ENCODE data around the gene AQP5. TPM values are rescaled to one million over a fixed set of nuclear protein-coding genes. Genes with fewer than 3 reads are reported as not detected.

The AQP5 gene
- total and polyA plus RNA-seq, 2 donors (not counting 3 experiments of a cell fraction or from before 2014, with no cell fraction given) = 0.95 to 2.3 TPM

DNA sequence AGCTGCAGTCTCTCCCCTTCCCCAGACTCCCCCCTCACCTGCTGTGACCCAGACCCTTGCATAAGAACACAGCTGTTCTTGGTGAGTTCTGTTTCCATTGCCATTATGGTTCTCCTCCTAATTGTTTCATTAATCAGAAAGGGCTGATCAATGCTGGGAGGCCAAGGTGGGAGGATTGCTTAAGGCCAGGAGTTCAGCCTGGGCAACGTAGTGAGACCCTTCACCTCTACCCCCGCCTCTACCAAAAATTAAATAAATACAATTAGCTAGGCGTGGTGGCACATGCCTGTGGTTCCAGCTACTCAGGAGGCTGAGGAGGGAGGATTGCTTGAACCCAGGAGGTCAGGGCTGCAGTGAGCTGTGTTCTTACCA, 40.8 kb upstream of the AQP5 start:
- H2AFZ ChIP-seq (ENCODE audit: low read depth, low read length) = peak overlapping the region; percentile 65
- DNase-seq (ENCODE audit: low read depth, low spot score) (no peak), FAIRE-seq (peak; percentile 37)
- H3K9me1 ChIP-seq (replicated peaks; ENCODE audit: control insufficient read depth, extremely low read depth, insufficient read depth, low read length) = no peaks in the 10 kb centered on the region
- intact Hi-C loops (cut with micrococcal nuclease) (loop anchor here (1.0 kb wide), 2 partner anchors 24 to 53 kb away; no protein-coding TSS in a partner anchor), dilution Hi-C loops (cut with MboI; ENCODE audit: extremely low pct_ligation_motif_present, low sequenced_read_pairs) (no loop called here)
- no peaks in the 10 kb centered on the region for H4K20me1 ChIP-seq (replicated peaks; ENCODE audit: control insufficient read depth, extremely low read depth, insufficient read depth, low read length)
- H3K9me3 ChIP-seq (replicated peaks; ENCODE audit: control insufficient read depth, insufficient read depth, low read length) = no peaks in the 10 kb centered on the region
- ChIA-PET POLR2A (no interaction called here), CTCF (interaction anchor here (0.8 to 3.2 kb wide), 9 partner anchors 12 to 135 kb away, joined by 3 to 16 read pairs (median 4); no protein-coding TSS in a partner anchor)
- peaks cover 16% of the 10 kb centered on the region for H3K4me1 ChIP-seq (ENCODE audit: control insufficient read depth, extremely low read depth, insufficient read depth, low read length)
- no peak overlapping the region for H3K27ac ChIP-seq (ENCODE audit: insufficient read depth, low read depth, low read length)
- no peak overlapping the region for H3K9ac ChIP-seq (replicated peaks; ENCODE audit: extremely low read depth, insufficient read depth, low read length)
- no TSS peak for BruUV-seq (replicated peaks)
- H3K27me3 ChIP-seq (ENCODE audit: control insufficient read depth in 2 of 2, insufficient read depth in 2 of 2, low read length in 2 of 2) = no peaks in the 10 kb centered on the region
- no peak overlapping the region for H3K4me3 ChIP-seq (replicated peaks in 1 of 3; ENCODE audit: insufficient read depth in 1 of 3, low read depth in 1 of 3, low read length in 3 of 3)
- no peaks in the 10 kb centered on the region for H3K79me2 ChIP-seq (ENCODE audit: control insufficient read depth, insufficient read depth, low read length)
- peak overlapping the region; percentile 63 for H3K4me2 ChIP-seq (ENCODE audit: insufficient read depth, low read length)
- no peaks in the 10 kb centered on the region for H3K36me3 ChIP-seq (ENCODE audit: control insufficient read depth in 2 of 2, extremely low read depth in 1 of 2, insufficient read depth in 2 of 2, low read length in 2 of 2)
- TF ChIP-seq MYC (IDR thresholded peaks at IDR 0.05; ENCODE audit: low read depth, low read length) = no peak
- TF ChIP-seq EZH2 (IDR thresholded peaks at IDR 0.05; ENCODE audit: borderline replicate concordance, low read depth, low read length, severe bottlenecking) = no peak
- no peak for TF ChIP-seq JUN (IDR thresholded peaks at IDR 0.05; ENCODE audit: borderline replicate concordance, insufficient read depth, insufficient read length, low read depth)
- TF ChIP-seq POLR2AphosphoS5 (IDR thresholded peaks at IDR 0.05; ENCODE audit: insufficient read depth, low read depth, low read length) = no peak

DNA sequence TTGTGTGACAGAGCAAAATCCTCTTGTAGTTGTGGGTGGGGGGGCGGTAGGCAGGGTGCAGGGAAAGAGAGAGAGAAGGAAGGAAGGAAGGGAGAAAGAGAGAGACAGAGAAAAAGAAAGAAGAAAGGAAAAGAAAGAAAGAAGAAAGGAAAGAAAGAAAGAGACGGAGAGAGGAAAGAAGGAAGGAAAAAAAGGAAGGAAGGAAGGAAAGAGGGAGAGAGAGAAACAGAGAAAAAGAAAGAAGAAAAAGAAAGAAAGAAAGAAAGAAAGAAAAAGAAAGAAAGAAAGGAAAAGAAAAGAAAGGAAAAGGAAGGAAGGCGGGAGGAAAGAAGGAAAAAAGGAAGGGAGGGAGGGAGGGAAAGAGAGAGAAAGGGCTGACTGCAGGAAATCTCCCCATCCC, 40.4 kb upstream of the AQP5 start:
- no peaks in the 10 kb centered on the region for H3K9me1 ChIP-seq (replicated peaks; ENCODE audit: control insufficient read depth, extremely low read depth, insufficient read depth, low read length)
- dilution Hi-C loops (cut with MboI; ENCODE audit: extremely low pct_ligation_motif_present, low sequenced_read_pairs) (no loop called here), intact Hi-C loops (cut with micrococcal nuclease) (no loop called here)
- FAIRE-seq (no peak), DNase-seq (ENCODE audit: low read depth, low spot score) (no peak)
- CTCF ChIA-PET = interaction anchor here (0.8 to 3.2 kb wide), 6 partner anchors 12 to 54 kb away, joined by 3 to 16 read pairs (median 4); no protein-coding TSS in a partner anchor
- BruUV-seq (replicated peaks) = no TSS peak
- POLR2A ChIA-PET = no interaction called here
- H3K27ac ChIP-seq (ENCODE audit: insufficient read depth, low read depth, low read length) = no peak overlapping the region
- peaks cover 16% of the 10 kb centered on the region for H3K4me1 ChIP-seq (ENCODE audit: control insufficient read depth, extremely low read depth, insufficient read depth, low read length)
- no peaks in the 10 kb centered on the region for H3K36me3 ChIP-seq (ENCODE audit: control insufficient read depth in 2 of 2, extremely low read depth in 1 of 2, insufficient read depth in 2 of 2, low read length in 2 of 2)
- H3K4me2 ChIP-seq (ENCODE audit: insufficient read depth, low read length) = no peak overlapping the region
- no peaks in the 10 kb centered on the region for H4K20me1 ChIP-seq (replicated peaks; ENCODE audit: control insufficient read depth, extremely low read depth, insufficient read depth, low read length)
- H3K9me3 ChIP-seq (replicated peaks; ENCODE audit: control insufficient read depth, insufficient read depth, low read length) = no peaks in the 10 kb centered on the region
- no peak overlapping the region for H2AFZ ChIP-seq (ENCODE audit: low read depth, low read length)
- no peak overlapping the region for H3K9ac ChIP-seq (replicated peaks; ENCODE audit: extremely low read depth, insufficient read depth, low read length)
- TF ChIP-seq, protein P1, sequence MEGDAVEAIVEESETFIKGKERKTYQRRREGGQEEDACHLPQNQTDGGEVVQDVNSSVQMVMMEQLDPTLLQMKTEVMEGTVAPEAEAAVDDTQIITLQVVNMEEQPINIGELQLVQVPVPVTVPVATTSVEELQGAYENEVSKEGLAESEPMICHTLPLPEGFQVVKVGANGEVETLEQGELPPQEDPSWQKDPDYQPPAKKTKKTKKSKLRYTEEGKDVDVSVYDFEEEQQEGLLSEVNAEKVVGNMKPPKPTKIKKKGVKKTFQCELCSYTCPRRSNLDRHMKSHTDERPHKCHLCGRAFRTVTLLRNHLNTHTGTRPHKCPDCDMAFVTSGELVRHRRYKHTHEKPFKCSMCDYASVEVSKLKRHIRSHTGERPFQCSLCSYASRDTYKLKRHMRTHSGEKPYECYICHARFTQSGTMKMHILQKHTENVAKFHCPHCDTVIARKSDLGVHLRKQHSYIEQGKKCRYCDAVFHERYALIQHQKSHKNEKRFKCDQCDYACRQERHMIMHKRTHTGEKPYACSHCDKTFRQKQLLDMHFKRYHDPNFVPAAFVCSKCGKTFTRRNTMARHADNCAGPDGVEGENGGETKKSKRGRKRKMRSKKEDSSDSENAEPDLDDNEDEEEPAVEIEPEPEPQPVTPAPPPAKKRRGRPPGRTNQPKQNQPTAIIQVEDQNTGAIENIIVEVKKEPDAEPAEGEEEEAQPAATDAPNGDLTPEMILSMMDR (IDR thresholded peaks at IDR 0.05; ENCODE audit: extremely low read depth in 1 of 2, insufficient read depth in 1 of 2, low read depth in 1 of 2, low read length in 2 of 2) = no peak
- TF ChIP-seq, protein P2, sequence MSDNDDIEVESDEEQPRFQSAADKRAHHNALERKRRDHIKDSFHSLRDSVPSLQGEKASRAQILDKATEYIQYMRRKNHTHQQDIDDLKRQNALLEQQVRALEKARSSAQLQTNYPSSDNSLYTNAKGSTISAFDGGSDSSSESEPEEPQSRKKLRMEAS (IDR thresholded peaks at IDR 0.05; ENCODE audit: insufficient read depth, insufficient read length) = no peak
- no peak for TF ChIP-seq EZH2 (IDR thresholded peaks at IDR 0.05; ENCODE audit: borderline replicate concordance, low read depth, low read length, severe bottlenecking)
- TF ChIP-seq POLR2A (IDR thresholded peaks at IDR 0.05; ENCODE audit: low read depth, low read length) = no peak
- no peak for TF ChIP-seq JUN (IDR thresholded peaks at IDR 0.05; ENCODE audit: borderline replicate concordance, insufficient read depth, insufficient read length, low read depth)
- no peak for TF ChIP-seq POLR2AphosphoS5 (IDR thresholded peaks at IDR 0.05; ENCODE audit: insufficient read depth, low read depth, low read length)
- no peak for TF ChIP-seq FOS (IDR thresholded peaks at IDR 0.05; ENCODE audit: borderline replicate concordance, insufficient read depth, low read length)
- no peak for TF ChIP-seq GATA2 (IDR thresholded peaks at IDR 0.05; ENCODE audit: insufficient read depth, insufficient read length, low read depth, low read length)
- TF ChIP-seq MYC (IDR thresholded peaks at IDR 0.05; ENCODE audit: low read depth, low read length) = no peak
- no peaks in the 10 kb centered on the region for H3K27me3 ChIP-seq (ENCODE audit: control insufficient read depth in 2 of 2, insufficient read depth in 2 of 2, low read length in 2 of 2)
- no peaks in the 10 kb centered on the region for H3K79me2 ChIP-seq (ENCODE audit: control insufficient read depth, insufficient read depth, low read length)
- no peak overlapping the region for H3K4me3 ChIP-seq (replicated peaks in 1 of 3; ENCODE audit: insufficient read depth in 1 of 3, low read depth in 1 of 3, low read length in 3 of 3)

All from endothelial cell of umbilical vein (primary cell).